GM12878 (cell line): ENCODE measurements around the gene CDK17. TPM values are rescaled to one million over a fixed set of nuclear protein-coding genes. Genes with fewer than 3 reads are reported as not detected.

Experiments
- CBX3 ChIP-seq: fragments of 200-600 bp; sonication (generic); IDR thresholded peaks from 2 replicates; pipeline ENCODE4 v1.6.1; 2016; ENCODE audit warnings: low read depth, borderline replicate concordance
- CEBPB ChIP-seq, 2 experiments: fragments of 150-350 bp in 1 of 2; IDR thresholded peaks; 2 replicates each; pipeline ENCODE4 v1.6.1; 2012 to 2014; ENCODE audit warnings: low read depth in 2 of 2, low read length in 2 of 2, borderline replicate concordance in 1 of 2, inconsistent platforms in 1 of 2
- CHD1 ChIP-seq: IDR thresholded peaks from 2 replicates; pipeline ENCODE4 v1.6.1; 2012; ENCODE audit warnings: low read depth, low read length, improper control_type of control experiment
- CHD4 ChIP-seq: fragments of 200-600 bp; sonication (generic); IDR thresholded peaks from 2 replicates; pipeline ENCODE4 v1.6.1; 2016; ENCODE audit warnings: mild to moderate bottlenecking
- EED ChIP-seq: sonication (generic); IDR thresholded peaks from 2 replicates; pipeline ENCODE4 v1.6.1; 2016; ENCODE audit warnings: antibody characterized with exemption, low read depth
- ETV6 ChIP-seq, 2 experiments: fragments of 450-650 bp in 1 of 2; IDR thresholded peaks in 1 of 2; conservative IDR thresholded peaks in 1 of 2; 2 replicates each; pipeline ENCODE4 v1.6.1; 2014; ENCODE audit warnings: antibody characterized with exemption in 1 of 2, borderline replicate concordance in 1 of 2, low read depth in 1 of 2, mild to moderate bottlenecking in 1 of 2, moderate library complexity in 1 of 2
- HCFC1 ChIP-seq: fragments of 150-350 bp; IDR thresholded peaks from 2 replicates; pipeline ENCODE4 v1.6.1; 2014; ENCODE audit warnings: low read length
- JUND ChIP-seq: IDR thresholded peaks from 2 replicates; pipeline ENCODE4 v1.6.1; 2012; ENCODE audit warnings: low read depth, mild to moderate bottlenecking, low read length, improper control_type of control experiment, moderate library complexity
- MXI1 ChIP-seq: fragments of 150-350 bp; IDR thresholded peaks from 2 replicates; pipeline ENCODE4 v1.6.1; 2011; ENCODE audit warnings: low read depth, mild to moderate bottlenecking, inconsistent platforms, low read length, improper control_type of control experiment
- PKNOX1 ChIP-seq: fragments of 450-650 bp; IDR thresholded peaks from 2 replicates; pipeline ENCODE4 v1.6.1; 2016; ENCODE audit warnings: mild to moderate bottlenecking
- PRDM15 ChIP-seq: fragments of 450-650 bp; formaldehyde crosslinking; IDR thresholded peaks from 2 replicates; pipeline ENCODE4 v1.4.0; 2020; ENCODE audit warnings: mild to moderate bottlenecking, moderate library complexity
- USF2 ChIP-seq: IDR thresholded peaks from 2 replicates; pipeline ENCODE4 v1.6.1; 2011; ENCODE audit warnings: low read depth, low read length, improper control_type of control experiment, borderline replicate concordance
- ZNF207 ChIP-seq: fragments of 450-650 bp; IDR thresholded peaks from 2 replicates; pipeline ENCODE4 v1.6.1; 2014; ENCODE audit warnings: antibody characterized with exemption, mild to moderate bottlenecking, borderline replicate concordance
- polyA plus RNA-seq, 11 experiments: library from polyadenylated mRNA; depleted of rRNA in 4 of 11; unstranded in 6 of 11; stranded (reverse) in 5 of 11; fragments of >200 nt; fragmentation: Nextera tagmentation in 4 of 11; fragmentation: Illumina TruSeq in 1 of 11; extraction: Ambion mirVana in 4 of 11; extraction: Trizol in 1 of 11; gene quantifications; 1 replicate in 1 of 11; 2 replicates in 10 of 11; pipeline versions ENCODE4 v1.2.1 to v1.2.3, GENCODE V29; 2011 to 2016; ENCODE audit warnings: inconsistent platforms in 2 of 11, missing spikeins in 2 of 11, low read depth in 1 of 11
- total RNA-seq, 4 experiments: library from RNA; depleted of rRNA in 3 of 4; stranded (reverse); fragments of >200 nt in 3 of 4; fragmentation: Illumina TruSeq in 1 of 4; extraction: Trizol in 1 of 4; gene quantifications; 2 replicates each; pipeline versions ENCODE4 v1.2.1 to v1.2.3, GENCODE V29; 2013 to 2021
- TF ChIP-seq, protein P1 (sequence below): fragments of 450-650 bp; IDR thresholded peaks from 2 replicates; pipeline ENCODE4 v1.6.1; 2017; ENCODE audit warnings: antibody characterized with exemption, mild to moderate bottlenecking, moderate library complexity
- TF ChIP-seq, protein P2 (sequence below): fragments of 450-650 bp; IDR thresholded peaks from 2 replicates; pipeline ENCODE4 v1.6.1; 2017; ENCODE audit warnings: mild to moderate bottlenecking
- TF ChIP-seq, protein P3 (sequence below): fragments of 450-650 bp; IDR thresholded peaks from 2 replicates; pipeline ENCODE4 v1.6.1; 2016; ENCODE audit warnings: mild to moderate bottlenecking

CDK17 gene
- total and polyA plus RNA-seq, 10 of the 15 experiments (the other 5 are each of a cell fraction or from before 2014, with no cell fraction given), result 5.6 to 45.6 (median 18.3) TPM

GRCh38 chr12:96343347-96343954 is 56.8 kb downstream of the CDK17 start (continued):
- TF ChIP-seq, protein P1, sequence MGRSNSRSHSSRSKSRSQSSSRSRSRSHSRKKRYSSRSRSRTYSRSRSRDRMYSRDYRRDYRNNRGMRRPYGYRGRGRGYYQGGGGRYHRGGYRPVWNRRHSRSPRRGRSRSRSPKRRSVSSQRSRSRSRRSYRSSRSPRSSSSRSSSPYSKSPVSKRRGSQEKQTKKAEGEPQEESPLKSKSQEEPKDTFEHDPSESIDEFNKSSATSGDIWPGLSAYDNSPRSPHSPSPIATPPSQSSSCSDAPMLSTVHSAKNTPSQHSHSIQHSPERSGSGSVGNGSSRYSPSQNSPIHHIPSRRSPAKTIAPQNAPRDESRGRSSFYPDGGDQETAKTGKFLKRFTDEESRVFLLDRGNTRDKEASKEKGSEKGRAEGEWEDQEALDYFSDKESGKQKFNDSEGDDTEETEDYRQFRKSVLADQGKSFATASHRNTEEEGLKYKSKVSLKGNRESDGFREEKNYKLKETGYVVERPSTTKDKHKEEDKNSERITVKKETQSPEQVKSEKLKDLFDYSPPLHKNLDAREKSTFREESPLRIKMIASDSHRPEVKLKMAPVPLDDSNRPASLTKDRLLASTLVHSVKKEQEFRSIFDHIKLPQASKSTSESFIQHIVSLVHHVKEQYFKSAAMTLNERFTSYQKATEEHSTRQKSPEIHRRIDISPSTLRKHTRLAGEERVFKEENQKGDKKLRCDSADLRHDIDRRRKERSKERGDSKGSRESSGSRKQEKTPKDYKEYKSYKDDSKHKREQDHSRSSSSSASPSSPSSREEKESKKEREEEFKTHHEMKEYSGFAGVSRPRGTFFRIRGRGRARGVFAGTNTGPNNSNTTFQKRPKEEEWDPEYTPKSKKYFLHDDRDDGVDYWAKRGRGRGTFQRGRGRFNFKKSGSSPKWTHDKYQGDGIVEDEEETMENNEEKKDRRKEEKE, result no peak
- TF ChIP-seq CBX3 (no peak), ETV6 (conservative IDR thresholded peaks at IDR 0.05 in 1 of 2, IDR thresholded peaks at IDR 0.05 in 1 of 2; ENCODE audit: borderline replicate concordance in 1 of 2, low read depth in 1 of 2) (no peak), USF2 (no peak), PRDM15 (CRISPR knock-in tag) (no peak), CEBPB (IDR thresholded peaks at IDR 0.05; ENCODE audit: borderline replicate concordance in 1 of 2, low read depth in 2 of 2, low read length in 2 of 2) (no peak), MXI1 (peak; percentile 44; the same call in 1 of the 2 replicates), JUND (no peak), ZNF207 (no peak), EED (0 out of 2 replicates have a peak, but pooled peaks have one; percentile 22), CHD1 (no peak), CHD4 (no peak), HCFC1 (no peak), PKNOX1 (no peak)
- TF ChIP-seq, protein P2, sequence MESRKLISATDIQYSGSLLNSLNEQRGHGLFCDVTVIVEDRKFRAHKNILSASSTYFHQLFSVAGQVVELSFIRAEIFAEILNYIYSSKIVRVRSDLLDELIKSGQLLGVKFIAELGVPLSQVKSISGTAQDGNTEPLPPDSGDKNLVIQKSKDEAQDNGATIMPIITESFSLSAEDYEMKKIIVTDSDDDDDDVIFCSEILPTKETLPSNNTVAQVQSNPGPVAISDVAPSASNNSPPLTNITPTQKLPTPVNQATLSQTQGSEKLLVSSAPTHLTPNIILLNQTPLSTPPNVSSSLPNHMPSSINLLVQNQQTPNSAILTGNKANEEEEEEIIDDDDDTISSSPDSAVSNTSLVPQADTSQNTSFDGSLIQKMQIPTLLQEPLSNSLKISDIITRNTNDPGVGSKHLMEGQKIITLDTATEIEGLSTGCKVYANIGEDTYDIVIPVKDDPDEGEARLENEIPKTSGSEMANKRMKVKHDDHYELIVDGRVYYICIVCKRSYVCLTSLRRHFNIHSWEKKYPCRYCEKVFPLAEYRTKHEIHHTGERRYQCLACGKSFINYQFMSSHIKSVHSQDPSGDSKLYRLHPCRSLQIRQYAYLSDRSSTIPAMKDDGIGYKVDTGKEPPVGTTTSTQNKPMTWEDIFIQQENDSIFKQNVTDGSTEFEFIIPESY, result no peak
- TF ChIP-seq, protein P3, sequence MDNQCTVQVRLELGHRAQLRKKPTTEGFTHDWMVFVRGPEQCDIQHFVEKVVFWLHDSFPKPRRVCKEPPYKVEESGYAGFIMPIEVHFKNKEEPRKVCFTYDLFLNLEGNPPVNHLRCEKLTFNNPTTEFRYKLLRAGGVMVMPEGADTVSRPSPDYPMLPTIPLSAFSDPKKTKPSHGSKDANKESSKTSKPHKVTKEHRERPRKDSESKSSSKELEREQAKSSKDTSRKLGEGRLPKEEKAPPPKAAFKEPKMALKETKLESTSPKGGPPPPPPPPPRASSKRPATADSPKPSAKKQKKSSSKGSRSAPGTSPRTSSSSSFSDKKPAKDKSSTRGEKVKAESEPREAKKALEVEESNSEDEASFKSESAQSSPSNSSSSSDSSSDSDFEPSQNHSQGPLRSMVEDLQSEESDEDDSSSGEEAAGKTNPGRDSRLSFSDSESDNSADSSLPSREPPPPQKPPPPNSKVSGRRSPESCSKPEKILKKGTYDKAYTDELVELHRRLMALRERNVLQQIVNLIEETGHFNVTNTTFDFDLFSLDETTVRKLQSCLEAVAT, result peak; percentile 93
